NCI-H1436 (cell line): Measurements from ENCODE around the gene HDAC4.

ENCODE experiments used
- DNase-seq: peaks from one replicate; lab custom pipeline; 2025; lab: John Stamatoyannopoulos, UW

The HDAC4 gene

DNA sequence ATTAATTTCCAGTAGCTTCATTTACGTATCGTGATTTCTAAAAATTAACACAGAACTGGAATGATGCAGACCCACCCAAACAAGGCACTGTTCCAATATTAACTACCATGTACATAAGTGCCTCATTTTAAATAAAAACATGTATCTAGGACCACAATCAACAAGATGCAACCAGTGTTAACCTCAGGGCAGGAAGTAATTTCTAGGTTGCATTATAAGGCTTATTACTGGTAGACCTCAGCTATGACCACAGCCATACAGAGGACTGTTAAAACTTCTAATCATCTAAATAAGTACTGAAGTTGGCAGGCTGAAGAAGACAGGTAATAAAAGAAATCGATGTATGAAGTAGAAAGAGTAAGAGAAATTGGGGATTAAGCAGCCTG is 262.9 kb downstream of the HDAC4 start:
- DNase-seq, result no peak

DNA sequence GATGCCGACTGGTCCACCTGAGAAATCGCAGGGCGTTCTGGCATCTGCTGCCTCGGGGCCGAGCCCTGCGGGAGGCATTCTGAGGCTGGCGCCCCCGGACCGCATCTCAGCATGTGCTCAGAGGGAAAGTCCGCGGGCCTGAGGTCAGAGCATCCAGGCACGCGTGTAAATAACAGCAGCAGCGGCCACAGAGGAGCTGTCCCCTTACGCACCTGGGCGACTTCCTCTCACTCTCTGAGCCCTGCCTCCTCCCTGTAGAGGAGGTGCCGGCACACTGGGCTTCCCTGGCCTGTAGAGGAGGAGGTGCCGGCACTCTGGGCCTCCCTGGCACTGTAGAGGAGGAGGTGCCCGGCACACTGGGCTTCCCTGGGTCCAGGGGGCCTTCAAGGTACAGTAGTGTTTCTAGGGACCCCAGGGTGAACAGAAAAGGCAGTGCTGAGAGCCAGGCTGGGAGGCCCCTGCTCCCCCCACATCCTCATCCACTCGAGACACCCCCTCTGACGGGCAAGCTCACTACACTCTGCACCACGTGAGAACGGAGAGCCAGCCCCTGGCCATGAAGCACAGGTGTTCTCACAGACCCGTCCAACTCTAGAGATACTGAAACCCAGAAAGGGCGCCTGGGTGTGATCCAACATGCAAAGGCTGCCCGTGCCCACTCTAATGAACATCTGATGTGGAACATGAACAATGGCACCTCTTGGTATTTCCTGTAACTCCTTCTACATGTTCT is 263.5 kb downstream of the HDAC4 start:
- no peak for DNase-seq

GRCh38 chr2:239136762-239137161 is 264.1 kb downstream of the HDAC4 start:
- no peak for DNase-seq

- no peak for DNase-seq
Observed at GRCh38 chr2:239136203-239136602, 264.6 kb downstream of the HDAC4 start.

DNA sequence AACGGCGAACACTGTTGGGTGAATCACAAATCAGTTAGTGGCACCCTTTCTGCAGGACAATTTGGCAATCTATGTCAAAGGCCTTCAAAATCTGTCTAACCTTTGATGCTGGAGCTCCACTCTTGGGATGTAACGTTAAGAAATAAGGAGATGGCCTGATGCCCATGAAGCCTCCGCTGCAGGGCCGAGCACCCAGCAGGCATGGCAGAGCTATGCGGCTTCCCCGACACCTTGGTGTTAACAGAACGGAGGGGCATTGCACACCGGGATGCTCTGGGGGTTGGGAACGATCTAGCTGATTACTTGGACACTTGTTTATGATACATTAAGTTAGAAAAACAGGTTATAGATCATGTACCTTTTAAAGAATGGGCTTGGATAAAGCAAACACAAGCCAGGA is 265.3 kb downstream of the HDAC4 start:
- DNase-seq, result no peak

DNA sequence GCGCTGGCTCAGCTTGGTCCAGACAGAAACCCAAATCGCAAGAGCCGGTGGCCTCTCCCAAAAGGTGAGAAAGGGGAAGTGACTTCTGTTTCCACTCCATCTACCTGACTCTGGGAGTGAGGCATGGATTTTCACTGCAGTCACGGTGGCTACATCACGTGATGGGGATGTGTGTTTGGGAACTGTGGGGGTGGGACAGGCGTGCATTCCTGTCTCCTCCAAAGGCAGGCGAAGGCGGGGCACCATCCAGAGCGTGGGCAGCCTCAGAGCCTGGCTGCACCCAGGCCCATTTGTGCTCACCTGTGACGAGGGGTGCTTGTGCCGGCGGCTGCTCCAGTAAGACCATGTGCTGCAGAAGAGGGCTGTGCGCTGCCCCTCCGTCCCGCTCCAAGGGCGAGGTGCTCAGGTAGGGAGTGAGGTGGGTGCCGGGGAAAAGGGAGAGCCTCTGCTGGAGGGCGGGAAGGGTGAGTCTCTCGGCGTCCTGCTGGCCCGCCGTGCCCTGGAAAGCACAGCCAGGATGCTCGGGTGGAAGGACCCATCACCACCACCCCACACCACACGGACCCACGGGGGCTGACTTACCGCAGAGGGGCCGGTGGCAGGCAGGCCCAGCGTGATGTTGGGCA is 266.8 kb downstream of the HDAC4 start:
- DNase-seq, result no peak

- DNase-seq, result no peak
Observed at GRCh38 chr2:239132786-239133185, 268.0 kb downstream of the HDAC4 start.

GRCh38 chr2:239132156-239132709 is 268.6 kb downstream of the HDAC4 start:
- no peak for DNase-seq

GRCh38 chr2:239131521-239131920 is 269.3 kb downstream of the HDAC4 start:
- no peak for DNase-seq

DNA sequence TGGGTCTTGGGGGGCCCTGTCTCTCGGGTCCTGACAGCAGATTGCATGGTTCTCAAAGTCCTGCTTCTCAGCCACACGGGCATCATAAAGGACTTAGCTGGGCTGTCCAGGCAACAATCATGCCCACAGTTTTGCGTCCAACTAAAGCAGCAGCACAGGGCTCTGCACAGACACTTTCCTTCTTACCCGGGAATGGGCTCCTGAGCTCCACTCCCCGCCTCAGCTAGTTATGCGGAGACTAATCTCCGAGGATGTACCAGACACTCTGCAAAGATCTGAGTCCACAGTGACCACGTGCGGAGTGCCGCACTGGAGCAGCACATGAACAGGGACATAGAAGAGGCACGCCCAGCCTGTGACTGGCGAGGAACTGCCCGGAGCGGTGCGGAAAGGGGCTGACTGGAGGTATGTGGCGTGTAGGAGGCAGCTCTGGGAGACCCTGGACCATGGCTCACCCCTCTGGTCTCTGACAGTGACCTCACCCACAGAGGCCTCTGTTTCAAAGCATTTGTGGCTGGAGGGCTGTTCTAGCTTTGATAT is 270.0 kb downstream of the HDAC4 start:
- DNase-seq, result no peak

DNA sequence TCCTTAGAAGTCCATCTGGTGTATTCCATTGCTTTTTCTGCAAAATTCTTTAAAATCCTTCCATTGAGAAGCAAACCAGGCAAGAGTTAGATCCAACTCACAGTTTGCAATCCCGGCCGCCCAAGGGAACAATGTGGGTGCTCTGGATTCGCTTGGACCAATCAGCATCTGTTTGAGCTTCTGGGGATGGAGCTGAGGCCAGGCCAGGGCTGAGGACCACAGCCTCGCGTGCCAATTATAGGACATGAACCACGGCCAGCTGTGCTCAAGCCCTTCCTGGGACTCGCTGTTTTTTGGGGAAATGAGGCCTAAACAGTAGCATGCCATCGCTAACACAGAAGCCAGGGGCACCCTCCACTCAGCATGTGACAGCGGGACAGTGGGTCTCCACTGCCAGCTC is 270.8 kb downstream of the HDAC4 start:
- DNase-seq, result no peak

- DNase-seq, result no peak
Observed at GRCh38 chr2:239129147-239129920, 271.5 kb downstream of the HDAC4 start.

DNA sequence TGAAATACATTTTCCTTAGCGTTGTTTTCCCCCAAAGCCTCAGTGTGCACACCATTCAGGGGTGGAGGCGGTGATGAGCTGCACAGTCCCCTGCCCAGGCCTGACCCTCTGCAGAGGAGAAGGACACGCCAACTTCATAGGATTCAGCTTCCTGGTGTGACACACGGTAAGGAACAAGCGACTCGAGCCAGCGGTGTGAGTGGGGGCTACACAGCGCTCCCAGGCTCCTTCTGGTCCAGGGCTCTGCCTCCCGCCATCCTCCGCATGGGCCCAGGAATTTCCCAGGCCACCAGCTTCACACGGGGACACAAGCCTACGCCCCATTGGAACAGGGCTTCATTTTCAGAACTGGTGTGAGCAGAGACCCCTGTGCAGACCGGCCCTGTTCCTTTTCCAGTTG is 272.1 kb downstream of the HDAC4 start:
- no peak for DNase-seq

- no peak for DNase-seq
Observed at GRCh38 chr2:239127513-239127912, 273.3 kb downstream of the HDAC4 start.

- DNase-seq, result no peak
Observed at GRCh38 chr2:239125726-239126675, 274.8 kb downstream of the HDAC4 start.

GRCh38 chr2:239124152-239124899 is 276.5 kb downstream of the HDAC4 start:
- DNase-seq, result no peak

DNA sequence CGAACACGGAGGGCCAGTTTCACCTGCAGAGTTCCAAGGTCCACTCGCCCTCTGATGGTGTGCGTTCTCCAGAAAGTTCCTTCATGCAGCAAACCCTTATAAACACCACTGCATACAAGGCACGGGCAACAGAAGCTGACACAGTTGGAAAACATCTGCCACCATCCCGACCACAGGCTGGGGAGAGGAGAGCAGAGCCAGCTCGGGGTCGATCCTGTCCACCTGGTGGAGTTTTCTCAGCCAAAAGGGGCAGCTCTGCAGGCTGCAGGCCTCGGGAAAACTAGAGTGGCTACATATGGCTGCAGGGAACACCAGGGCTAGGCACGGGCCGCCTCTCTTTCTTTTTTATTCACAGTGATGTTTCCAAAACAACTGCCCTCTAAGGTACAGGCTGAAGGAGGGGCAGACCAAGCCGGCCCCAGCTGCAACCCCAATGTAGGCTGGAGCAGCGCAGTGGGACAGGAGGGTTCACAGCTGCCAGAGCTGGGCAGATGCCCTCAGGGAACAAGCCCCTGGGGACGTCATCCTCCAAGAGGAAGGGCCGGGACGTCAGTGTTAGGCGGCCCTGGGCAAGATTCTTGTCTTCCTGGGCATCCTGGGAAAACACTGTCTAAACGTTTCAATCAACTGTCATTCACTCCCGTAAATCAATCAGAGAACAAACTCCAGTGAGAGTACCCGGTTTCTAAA is 278.3 kb downstream of the HDAC4 start:
- DNase-seq, result no peak

GRCh38 chr2:239121600-239122012 is 279.2 kb downstream of the HDAC4 start:
- no peak for DNase-seq

DNA sequence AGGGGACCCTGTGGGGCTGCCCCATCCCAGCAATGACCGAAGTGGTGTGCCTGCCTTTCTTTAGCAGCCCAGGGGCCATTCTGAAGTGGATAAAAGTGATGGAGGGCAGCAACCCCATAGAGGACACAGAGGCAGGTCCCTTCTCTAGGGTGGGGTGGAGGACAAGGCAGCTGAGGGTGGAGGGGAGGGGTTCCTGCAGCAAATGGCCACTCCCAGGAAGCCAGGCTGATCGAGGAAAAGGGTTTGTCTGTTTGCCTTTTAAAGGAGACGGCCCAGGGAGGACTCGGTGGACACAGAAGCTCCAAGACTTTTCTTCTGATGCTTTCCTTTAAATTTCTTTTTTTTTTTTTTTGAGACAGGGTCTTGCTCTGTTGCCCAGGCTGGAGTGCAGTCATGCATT is 280.2 kb downstream of the HDAC4 start:
- DNase-seq, result no peak
